ENCODE data around the gene CCDC66. TPM values are rescaled to one million over a fixed set of nuclear protein-coding genes. Genes with fewer than 3 reads are reported as not detected.

The CCDC66 gene
- total and polyA plus RNA-seq, 2 donors: 27.9 to 42.7 TPM

Other genes with a start within 250 kb of the CCDC66 start
- 0.28 TPM for gene ERC2, start 88.7 kb upstream of the CCDC66 start, total RNA-seq
- gene ERC2, start 88.7 kb upstream of the CCDC66 start, polyA plus RNA-seq: 0.50 TPM
- gene TASOR, start 126.1 kb downstream of the CCDC66 start, total RNA-seq: 74.2 TPM
- gene TASOR, start 126.1 kb downstream of the CCDC66 start, polyA plus RNA-seq: 55.7 TPM
- 26.7 TPM for gene ARHGEF3, start 244.8 kb downstream of the CCDC66 start, total RNA-seq
- gene ARHGEF3, start 244.8 kb downstream of the CCDC66 start, polyA plus RNA-seq: 31.5 TPM

All from thymus (tissue), 2 donors.